Bronchus fibroblast of lung (primary cell): ENCODE data around the gene SMIM14. TPM values are rescaled to one million over a fixed set of nuclear protein-coding genes. Genes with fewer than 3 reads are reported as not detected.

ENCODE experiments used
- total RNA-seq: library from RNA; depleted of rRNA; stranded (reverse); fragments of >200 nt; gene quantifications from 2 replicates; pipeline ENCODE4 v1.2.3, GENCODE V29; 2015

SMIM14 gene
- total RNA-seq: 8.9 and 9.2 TPM in 2 replicates

GRCh38 chr4:39638354-39639239 lies at the start of gene SMIM14:
TSS of gene SMIM14 (minus strand) at chr4:39638865. CDS start at chr4:39605145, 33,720 bp downstream.

DNA sequence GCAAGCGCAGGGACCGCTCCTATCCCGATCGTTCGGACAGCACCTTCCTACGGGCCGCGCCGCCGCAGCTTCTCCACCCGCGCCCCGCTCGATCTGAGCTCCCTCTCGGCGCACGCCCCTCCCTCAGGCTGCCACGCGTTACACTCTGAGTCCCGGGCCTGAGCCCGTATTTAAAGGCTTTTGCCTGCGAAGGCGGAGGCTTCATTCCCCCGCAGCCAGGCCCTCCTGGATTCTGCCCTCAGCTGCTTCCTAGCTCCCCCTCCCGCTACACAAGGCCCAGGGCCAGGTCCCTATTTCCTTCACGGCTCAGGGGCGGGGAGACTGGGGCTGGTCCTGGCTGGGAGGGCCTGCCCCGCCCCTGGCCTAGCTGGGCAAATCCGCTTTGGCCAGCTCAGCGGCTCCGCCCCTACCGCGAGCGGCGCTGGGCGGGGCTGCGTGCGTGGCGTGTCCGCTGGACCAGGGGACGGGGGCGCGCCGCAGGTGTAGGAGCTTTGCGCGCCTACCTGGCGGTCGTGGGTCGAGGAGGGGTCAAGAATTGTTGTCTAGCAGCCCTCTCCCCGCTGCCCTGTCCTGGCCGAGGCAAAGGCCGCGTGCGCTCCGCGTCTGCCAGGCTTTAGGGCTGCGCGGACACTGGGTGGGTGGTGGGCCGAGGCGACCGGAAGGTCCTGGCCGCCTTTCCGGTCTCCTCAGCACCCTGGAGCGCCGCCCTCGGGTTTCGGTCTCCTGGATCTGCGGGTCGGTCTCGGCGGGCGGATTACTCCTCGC lies 111.2 kb downstream of the SMIM14 start, which contains the start of gene UGDH:
Gene UGDH, minus strand, starts transcription at position 144 of the 765 bp plus-strand sequence. CDS start 5,927 bp downstream, outside the sequence.

Other genes with a start within 250 kb of the SMIM14 start
- gene KLB, start 231.9 kb downstream of the SMIM14 start, total RNA-seq: not detected in 2 replicates
- gene RPL9, start 179.9 kb downstream of the SMIM14 start, total RNA-seq: 3,865 and 4,772 TPM in 2 replicates
- gene LIAS, start 179.8 kb downstream of the SMIM14 start, total RNA-seq: 5.5 and 7.4 TPM in 2 replicates
- 94.7 and 96.3 TPM in 2 replicates for gene UGDH, start 111.4 kb downstream of the SMIM14 start, total RNA-seq
- 9.8 and 16.5 TPM in 2 replicates for gene UBE2K, start 59.3 kb upstream of the SMIM14 start, total RNA-seq